SK-N-MC (cell line): Measurements from ENCODE around the gene FMO3.

ENCODE experiments used
- EZH2 ChIP-seq: fragments of 200-600 bp; sonication (generic); IDR thresholded peaks from one replicate; pipeline ENCODE4 v1.6.1; 2017; ENCODE audit warnings: antibody characterized with exemption
- POLR2AphosphoS5 ChIP-seq: IDR thresholded peaks from 2 replicates; pipeline ENCODE4 v1.6.1; 2012; ENCODE audit warnings: mild to moderate bottlenecking, low read depth, low read length, borderline replicate concordance

DNA sequence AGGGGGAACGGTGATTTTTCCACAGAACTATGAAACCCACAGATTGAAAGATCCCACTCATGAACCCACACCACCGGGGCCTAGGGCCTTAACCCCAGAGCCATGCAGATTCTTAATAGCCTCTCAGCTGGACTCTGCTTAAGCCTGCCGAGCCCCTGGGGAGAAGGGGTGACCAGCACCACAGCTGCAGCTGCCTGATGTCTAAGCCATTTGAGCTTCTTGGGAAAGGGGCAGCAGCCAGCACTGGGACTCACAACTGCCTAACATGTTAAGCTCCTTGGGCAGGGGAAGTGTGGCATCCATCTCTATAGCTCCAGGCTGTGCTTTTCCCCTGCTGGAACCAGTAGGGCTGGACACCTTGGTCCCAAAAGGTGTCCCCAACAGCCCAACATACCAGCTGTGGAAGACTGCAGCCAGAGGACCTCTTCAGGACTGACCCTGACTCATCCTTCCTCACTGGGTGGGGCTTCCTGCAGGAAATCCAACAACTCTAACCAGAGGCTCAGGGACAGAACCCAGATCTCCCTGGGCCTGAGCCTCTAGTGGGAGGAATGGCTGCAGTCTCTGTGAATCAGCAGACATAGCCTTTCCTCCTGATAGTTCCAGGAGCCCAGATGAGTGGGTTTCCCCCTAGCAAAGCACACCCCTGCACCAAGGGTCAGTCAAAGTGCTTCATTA lies 34.6 kb upstream of the FMO3 start:
- no peak for TF ChIP-seq EZH2
- TF ChIP-seq POLR2AphosphoS5 = no peak
